ENCODE measurements around the gene IGLL5. TPM values are rescaled to one million over a fixed set of nuclear protein-coding genes. Genes with fewer than 3 reads are reported as not detected.
A peak's percentile ranks its signal among the peaks of the same experiment; 100 is the strongest.

The IGLL5 gene
- total and polyA plus RNA-seq, 9 of the 15 experiments (the other 6 are each of a cell fraction or from before 2014, with no cell fraction given), result not detected

DNA sequence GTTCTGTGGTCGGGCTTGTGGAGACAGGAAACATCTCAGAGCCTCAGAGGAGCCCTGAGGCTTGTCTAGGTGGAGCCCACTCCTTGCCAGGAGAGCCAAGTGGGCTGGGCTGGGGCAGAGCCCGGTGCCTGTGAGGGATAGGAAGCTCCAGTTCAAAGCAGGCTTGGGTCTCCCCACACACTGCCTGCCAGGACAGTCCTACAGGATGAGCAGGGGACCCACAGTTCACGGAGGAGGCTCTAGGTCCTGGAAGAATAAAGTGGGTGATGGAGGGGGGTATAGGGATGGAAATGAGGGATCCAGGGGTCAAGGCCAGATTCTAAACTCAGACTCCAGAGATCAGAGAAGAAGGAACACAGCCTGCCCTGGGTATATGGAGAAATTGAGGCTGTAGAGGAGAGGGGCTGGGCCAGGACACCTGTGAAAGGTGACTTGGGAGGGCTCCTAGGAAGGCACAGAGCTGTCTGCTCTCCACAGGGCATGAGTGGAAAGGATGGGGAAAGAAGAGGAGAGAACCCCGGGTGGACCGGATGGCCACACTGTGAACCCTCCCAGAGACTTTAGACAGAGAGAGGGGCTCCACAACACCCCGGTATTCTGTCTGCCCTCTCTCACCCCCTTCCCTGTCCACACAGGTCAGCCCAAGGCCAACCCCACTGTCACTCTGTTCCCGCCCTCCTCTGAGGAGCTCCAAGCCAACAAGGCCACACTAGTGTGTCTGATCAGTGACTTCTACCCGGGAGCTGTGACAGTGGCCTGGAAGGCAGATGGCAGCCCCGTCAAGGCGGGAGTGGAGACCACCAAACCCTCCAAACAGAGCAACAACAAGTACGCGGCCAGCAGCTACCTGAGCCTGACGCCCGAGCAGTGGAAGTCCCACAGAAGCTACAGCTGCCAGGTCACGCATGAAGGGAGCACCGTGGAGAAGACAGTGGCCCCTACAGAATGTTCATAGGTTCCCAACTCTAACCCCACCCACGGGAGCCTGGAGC, 7.4 kb downstream of the IGLL5 start (continued):
- TF ChIP-seq, protein P1, sequence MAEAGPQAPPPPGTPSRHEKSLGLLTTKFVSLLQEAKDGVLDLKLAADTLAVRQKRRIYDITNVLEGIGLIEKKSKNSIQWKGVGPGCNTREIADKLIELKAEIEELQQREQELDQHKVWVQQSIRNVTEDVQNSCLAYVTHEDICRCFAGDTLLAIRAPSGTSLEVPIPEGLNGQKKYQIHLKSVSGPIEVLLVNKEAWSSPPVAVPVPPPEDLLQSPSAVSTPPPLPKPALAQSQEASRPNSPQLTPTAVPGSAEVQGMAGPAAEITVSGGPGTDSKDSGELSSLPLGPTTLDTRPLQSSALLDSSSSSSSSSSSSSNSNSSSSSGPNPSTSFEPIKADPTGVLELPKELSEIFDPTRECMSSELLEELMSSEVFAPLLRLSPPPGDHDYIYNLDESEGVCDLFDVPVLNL (CRISPR knock-in tag; IDR thresholded peaks at IDR 0.05; ENCODE audit: low read depth), result 0 out of 2 replicates have a peak, but pooled peaks have one; percentile 9
- TF ChIP-seq, protein P2, sequence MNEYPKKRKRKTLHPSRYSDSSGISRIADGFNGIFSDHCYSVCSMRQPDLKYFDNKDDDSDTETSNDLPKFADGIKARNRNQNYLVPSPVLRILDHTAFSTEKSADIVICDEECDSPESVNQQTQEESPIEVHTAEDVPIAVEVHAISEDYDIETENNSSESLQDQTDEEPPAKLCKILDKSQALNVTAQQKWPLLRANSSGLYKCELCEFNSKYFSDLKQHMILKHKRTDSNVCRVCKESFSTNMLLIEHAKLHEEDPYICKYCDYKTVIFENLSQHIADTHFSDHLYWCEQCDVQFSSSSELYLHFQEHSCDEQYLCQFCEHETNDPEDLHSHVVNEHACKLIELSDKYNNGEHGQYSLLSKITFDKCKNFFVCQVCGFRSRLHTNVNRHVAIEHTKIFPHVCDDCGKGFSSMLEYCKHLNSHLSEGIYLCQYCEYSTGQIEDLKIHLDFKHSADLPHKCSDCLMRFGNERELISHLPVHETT (CRISPR knock-in tag; conservative IDR thresholded peaks at IDR 0.05 in 1 of 2, IDR thresholded peaks at IDR 0.05 in 1 of 2), result peak in 1 of 2 experiments; percentile 68; a peak in 1 of 4 replicates
- TF ChIP-seq, protein P3, sequence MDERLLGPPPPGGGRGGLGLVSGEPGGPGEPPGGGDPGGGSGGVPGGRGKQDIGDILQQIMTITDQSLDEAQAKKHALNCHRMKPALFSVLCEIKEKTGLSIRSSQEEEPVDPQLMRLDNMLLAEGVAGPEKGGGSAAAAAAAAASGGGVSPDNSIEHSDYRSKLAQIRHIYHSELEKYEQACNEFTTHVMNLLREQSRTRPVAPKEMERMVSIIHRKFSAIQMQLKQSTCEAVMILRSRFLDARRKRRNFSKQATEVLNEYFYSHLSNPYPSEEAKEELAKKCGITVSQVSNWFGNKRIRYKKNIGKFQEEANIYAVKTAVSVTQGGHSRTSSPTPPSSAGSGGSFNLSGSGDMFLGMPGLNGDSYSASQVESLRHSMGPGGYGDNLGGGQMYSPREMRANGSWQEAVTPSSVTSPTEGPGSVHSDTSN (CRISPR knock-in tag; IDR thresholded peaks at IDR 0.05; ENCODE audit: low read depth), result peak; percentile 22; the same call in 1 of the 2 replicates
- TF ChIP-seq, protein P3 (tag; conservative IDR thresholded peaks at IDR 0.05; ENCODE audit: low read depth), result no peak
- TF ChIP-seq, protein P4, sequence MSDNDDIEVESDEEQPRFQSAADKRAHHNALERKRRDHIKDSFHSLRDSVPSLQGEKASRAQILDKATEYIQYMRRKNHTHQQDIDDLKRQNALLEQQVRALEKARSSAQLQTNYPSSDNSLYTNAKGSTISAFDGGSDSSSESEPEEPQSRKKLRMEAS (CRISPR knock-in tag; IDR thresholded peaks at IDR 0.05), result peak; percentile 43; the same call in 1 of the 2 replicates
- TF ChIP-seq TGIF2 (CRISPR knock-in tag; IDR thresholded peaks at IDR 0.05) (no peak), TEAD1 (CRISPR knock-in tag; IDR thresholded peaks at IDR 0.05) (peak in 1 of 2 experiments; percentile 30; a peak in 1 of 4 replicates), ZNF431 (CRISPR knock-in tag; IDR thresholded peaks at IDR 0.05) (0 out of 2 replicates have a peak, but pooled peaks have one; percentile 49)

All from K562 (cell line).